ENCODE measurements around the gene PSMD8. TPM values are rescaled to one million over a fixed set of nuclear protein-coding genes. Genes with fewer than 3 reads are reported as not detected.
"Not testable (repeated sequence)": the region's sequence is repeated elsewhere in the genome, so short reads cannot be mapped to it uniquely, and the experiment has no call there.

The PSMD8 gene
- total RNA-seq, 1 experiment from 2014 or later = 195 TPM

DNA sequence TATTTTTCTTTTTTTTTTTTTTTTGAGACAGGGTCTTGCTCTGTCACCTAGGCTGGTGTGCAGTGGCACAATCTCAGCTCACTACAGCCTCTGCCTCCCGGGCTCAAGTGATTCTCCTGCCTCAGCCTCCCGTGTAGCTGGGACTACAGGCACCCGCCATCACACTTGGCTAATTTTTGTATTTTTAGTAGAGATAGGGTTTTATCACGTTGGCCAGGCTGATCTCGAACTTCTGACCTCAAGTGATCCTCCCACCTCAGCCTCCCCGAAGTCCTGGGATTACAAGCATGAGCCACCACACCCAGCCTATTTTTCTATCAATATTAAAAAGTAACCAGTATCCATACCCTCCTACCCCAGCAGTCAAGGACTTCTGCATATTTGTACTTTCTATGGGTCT lies 36.0 kb downstream of the PSMD8 start:
- POLR2A ChIA-PET = interaction anchor here (0.8 kb wide), 1 partner anchor 10 kb away, joined by 4 read pairs; no protein-coding TSS in a partner anchor
- H3K79me2 ChIP-seq (ENCODE audit: insufficient read depth, low read length); H2AFZ ChIP-seq (ENCODE audit: low read depth, low read length, poor library complexity, severe bottlenecking); H3K9me3 ChIP-seq (ENCODE audit: control insufficient read depth in 1 of 2, insufficient read depth in 1 of 2, low read depth in 1 of 2, low read length in 2 of 2); H3K27ac ChIP-seq (ENCODE audit: low read depth, low read length); H3K4me3 ChIP-seq (replicated peaks in 1 of 2; ENCODE audit: low read depth in 1 of 2, low read length in 2 of 2); H3K4me2 ChIP-seq (ENCODE audit: low read length); H3K9ac ChIP-seq (ENCODE audit: low read length); H3K27me3 ChIP-seq (ENCODE audit: insufficient read depth, low read length); RAD21 ChIA-PET (ENCODE audit: low non-redundant PET in 1 of 2, low total read pairs in 2 of 2, uncharacterized antibody in 2 of 2, unreplicated experiment in 2 of 2); DNase-seq (ENCODE audit: low read depth, low spot score); H3K36me3 ChIP-seq (ENCODE audit: control insufficient read depth in 1 of 2, insufficient read depth in 2 of 2, low read length in 2 of 2); intact Hi-C loops (cut with micrococcal nuclease); ATAC-seq; BruUV-seq (replicated peaks); H3K9me2 ChIP-seq (ENCODE audit: insufficient read depth); H4K20me1 ChIP-seq (ENCODE audit: insufficient read depth); CTCF ChIA-PET: not testable (repeated sequence)
- H3K4me1 ChIP-seq (ENCODE audit: control insufficient read depth in 1 of 2, insufficient read depth in 2 of 2, low read length in 2 of 2) = peaks cover 2 to 12% of the 10 kb centered on the region in 2 experiments; a peak in 3 of 4 replicates

DNA sequence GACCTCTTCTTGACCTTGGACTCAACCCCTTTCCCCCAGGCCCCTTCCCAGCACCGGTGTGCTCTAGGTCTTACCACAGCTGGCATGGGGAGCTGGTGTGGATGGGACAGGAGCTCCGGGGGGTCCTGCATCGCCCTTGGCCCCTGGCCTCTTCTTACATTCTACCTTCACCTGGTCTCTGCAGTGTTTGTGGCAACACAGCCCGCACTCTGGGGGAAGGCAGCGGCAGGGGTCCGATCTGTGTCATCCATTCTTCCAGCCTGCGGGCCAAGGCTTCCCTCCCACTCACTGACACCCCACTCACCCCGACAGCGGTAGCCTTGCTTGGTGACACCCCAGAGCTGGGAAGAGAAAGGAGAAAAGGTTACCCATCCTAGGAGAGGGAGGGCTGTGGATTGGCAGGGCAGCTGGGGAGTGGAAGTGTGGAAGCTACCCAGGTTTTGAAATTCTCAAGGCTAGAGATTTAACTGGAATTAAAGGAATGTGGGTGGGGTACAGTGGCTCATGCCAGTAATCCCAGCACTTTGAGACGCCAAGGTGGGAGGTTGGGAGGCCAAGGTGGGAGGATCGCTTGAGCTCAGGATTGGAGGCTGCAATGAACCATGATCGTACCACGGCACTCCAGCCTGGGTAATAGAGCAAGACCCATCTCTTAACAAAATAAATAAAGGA lies 36.8 kb downstream of the PSMD8 start:
- H3K4me3 ChIP-seq (replicated peaks in 1 of 2; ENCODE audit: low read depth in 1 of 2, low read length in 2 of 2) = no peak overlapping the region
- TF ChIP-seq FOSL1 (IDR thresholded peaks at IDR 0.05; ENCODE audit: low read depth) = no peak
- H3K27ac ChIP-seq (ENCODE audit: low read depth, low read length) = no peak overlapping the region
- no peaks in the 10 kb centered on the region for H4K20me1 ChIP-seq (ENCODE audit: insufficient read depth)
- BruUV-seq (replicated peaks) = no TSS peak
- intact Hi-C loops (cut with micrococcal nuclease) = no loop called here
- H3K9ac ChIP-seq (ENCODE audit: low read length) = no peak overlapping the region
- H3K9me3 ChIP-seq (ENCODE audit: control insufficient read depth in 1 of 2, insufficient read depth in 1 of 2, low read depth in 1 of 2, low read length in 2 of 2) = no peaks in the 10 kb centered on the region
- H3K36me3 ChIP-seq (ENCODE audit: control insufficient read depth in 1 of 2, insufficient read depth in 2 of 2, low read length in 2 of 2) = peaks cover 5 to 6% of the 10 kb centered on the region in 2 experiments; a peak in 2 of 4 replicates
- no peaks in the 10 kb centered on the region for H3K79me2 ChIP-seq (ENCODE audit: insufficient read depth, low read length)
- ChIA-PET RAD21 (ENCODE audit: low non-redundant PET in 1 of 2, low total read pairs in 2 of 2, uncharacterized antibody in 2 of 2, unreplicated experiment in 2 of 2) (no interaction called here), CTCF (interaction anchor here (2.2 kb wide), 1 partner anchor 8 kb away, joined by 7 read pairs; the partner anchor contains the start of gene FAM98C), POLR2A (interaction anchor here (0.8 kb wide), 1 partner anchor 11 kb away, joined by 4 read pairs; no protein-coding TSS in a partner anchor)
- no peaks in the 10 kb centered on the region for H3K27me3 ChIP-seq (ENCODE audit: insufficient read depth, low read length)
- peak; percentile 31; the same call in 1 of the 2 replicates for ATAC-seq
- H3K9me2 ChIP-seq (ENCODE audit: insufficient read depth) = no peaks in the 10 kb centered on the region
- H2AFZ ChIP-seq (ENCODE audit: low read depth, low read length, poor library complexity, severe bottlenecking) = no peak overlapping the region
- H3K4me2 ChIP-seq (ENCODE audit: low read length) = peak overlapping the region; percentile 42
- peaks cover 2 to 12% of the 10 kb centered on the region in 2 experiments; a peak in 3 of 4 replicates for H3K4me1 ChIP-seq (ENCODE audit: control insufficient read depth in 1 of 2, insufficient read depth in 2 of 2, low read length in 2 of 2)
- no peak for DNase-seq (ENCODE audit: low read depth, low spot score)

DNA sequence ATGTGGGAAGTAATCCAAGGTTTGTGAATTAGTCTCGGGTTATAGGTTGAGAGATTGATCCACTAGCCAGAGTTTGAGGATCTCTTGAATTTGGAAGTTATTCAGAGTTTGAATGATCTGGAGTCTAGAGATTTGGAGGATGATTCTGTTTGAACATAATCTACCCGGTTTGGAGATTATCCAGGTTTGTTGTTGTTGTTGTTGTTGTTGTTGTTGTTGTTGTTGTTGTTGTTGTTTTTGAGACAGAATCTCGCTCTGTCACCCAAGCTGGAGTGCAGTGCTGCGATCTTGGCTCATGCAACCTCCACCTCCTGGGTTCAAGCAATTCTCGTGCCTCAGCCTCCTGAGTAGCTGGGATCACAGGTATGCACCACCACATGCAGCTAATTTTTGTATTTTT lies 37.5 kb downstream of the PSMD8 start:
- CTCF ChIA-PET = interaction anchor here (1.0 to 2.2 kb wide), 2 partner anchors 8 to 9 kb away, joined by 3 to 7 read pairs; partner anchors contain the start of gene FAM98C
- POLR2A ChIA-PET = interaction anchor here (1.0 kb wide), 1 partner anchor 9 kb away, joined by 4 read pairs; the partner anchor contains the start of gene FAM98C
- Histone ChIP-seq H3K4me1 (ENCODE audit: control insufficient read depth in 1 of 2, insufficient read depth in 2 of 2, low read length in 2 of 2) (peaks cover 2 to 12% of the 10 kb centered on the region in 2 experiments; a peak in 3 of 4 replicates), H3K4me2 (ENCODE audit: low read length) (peak overlapping the region; percentile 42; the same call in 1 of the 2 replicates)
- H3K36me3 ChIP-seq (ENCODE audit: control insufficient read depth in 1 of 2, insufficient read depth in 2 of 2, low read length in 2 of 2); H4K20me1 ChIP-seq (ENCODE audit: insufficient read depth); H3K79me2 ChIP-seq (ENCODE audit: insufficient read depth, low read length); H3K27me3 ChIP-seq (ENCODE audit: insufficient read depth, low read length); H3K4me3 ChIP-seq (replicated peaks in 1 of 2; ENCODE audit: low read depth in 1 of 2, low read length in 2 of 2); ATAC-seq; intact Hi-C loops (cut with micrococcal nuclease); H2AFZ ChIP-seq (ENCODE audit: low read depth, low read length, poor library complexity, severe bottlenecking); H3K9ac ChIP-seq (ENCODE audit: low read length); DNase-seq (ENCODE audit: low read depth, low spot score); H3K27ac ChIP-seq (ENCODE audit: low read depth, low read length); H3K9me3 ChIP-seq (ENCODE audit: control insufficient read depth in 1 of 2, insufficient read depth in 1 of 2, low read depth in 1 of 2, low read length in 2 of 2); BruUV-seq (replicated peaks); H3K9me2 ChIP-seq (ENCODE audit: insufficient read depth); RAD21 ChIA-PET (ENCODE audit: low non-redundant PET in 1 of 2, low total read pairs in 2 of 2, uncharacterized antibody in 2 of 2, unreplicated experiment in 2 of 2): not testable (repeated sequence)
